Spleen (tissue), 11 donors: ENCODE data around the gene BBS9. TPM values are rescaled to one million over a fixed set of nuclear protein-coding genes. Genes with fewer than 3 reads are reported as not detected.

ENCODE experiments used
- DNase-seq: peaks from one replicate; pipeline ENCODE4 v3.0.0-alpha.2; 2020
- H3K27ac ChIP-seq, 8 donors: fragments of 200-600 bp; sonication (generic) in 7 of 8; 1 replicate in 4 of 8; 2 replicates in 4 of 8; pipeline versions ENCODE4 v1.5.0 to v1.8.0; 2016 to 2021; ENCODE audit warnings: inconsistent platforms in 4 of 8, mild to moderate bottlenecking in 4 of 8, moderate library complexity in 1 of 8
- H3K27me3 ChIP-seq, 7 donors: fragments of 200-600 bp; sonication (generic) in 6 of 7; replicated peaks in 1 of 7; 1 replicate in 4 of 7; 2 replicates in 3 of 7; pipeline versions ENCODE4 v1.5.0 to v1.8.0; 2016 to 2021; ENCODE audit warnings: inconsistent platforms in 3 of 7, mild to moderate bottlenecking in 1 of 7
- H3K36me3 ChIP-seq, 6 donors: fragments of 200-600 bp; sonication (generic) in 5 of 6; 1 replicate in 4 of 6; 2 replicates in 2 of 6; pipeline versions ENCODE4 v1.5.0 to v1.8.0; 2016 to 2021; ENCODE audit warnings: inconsistent platforms in 2 of 6
- H3K4me1 ChIP-seq, 6 donors: fragments of 200-600 bp; sonication (generic) in 5 of 6; 1 replicate in 3 of 6; 2 replicates in 3 of 6; pipeline versions ENCODE4 v1.5.0 to v1.8.0; 2016 to 2021; ENCODE audit warnings: inconsistent platforms in 3 of 6
- H3K4me3 ChIP-seq, 8 donors: fragments of 200-600 bp; sonication (generic) in 7 of 8; 1 replicate in 4 of 8; 2 replicates in 4 of 8; pipeline versions ENCODE4 v1.5.0 to v1.8.0; 2016 to 2021; ENCODE audit warnings: inconsistent platforms in 4 of 8, mild to moderate bottlenecking in 4 of 8, moderate library complexity in 2 of 8
- H3K9me3 ChIP-seq, 8 donors: fragments of 200-600 bp; sonication (generic) in 7 of 8; 1 replicate in 4 of 8; 2 replicates in 4 of 8; pipeline versions ENCODE4 v1.5.0 to v1.8.0; 2016 to 2021; ENCODE audit warnings: inconsistent platforms in 4 of 8
- POLR2A ChIP-seq, 3 donors: fragments of 450-650 bp; IDR thresholded peaks; one replicate each; pipeline ENCODE4 v1.5.1; 2017; ENCODE audit warnings: antibody characterized with exemption in 3 of 3, mild to moderate bottlenecking in 1 of 3
- POLR2AphosphoS5 ChIP-seq, 3 donors: sonication (generic); formaldehyde crosslinking; IDR thresholded peaks; one replicate each; pipeline ENCODE4 v1.5.1; 2017; ENCODE audit warnings: antibody characterized with exemption in 3 of 3
- WGBS, 5 donors: extraction: QIAGEN DNeasy Blood & Tissue Kit in 3 of 5; methylation state at CpG; one replicate each; pipeline versions ENCODE4 v1.1.5 to v1.1.7; 2013 to 2018; 5-methylcytosine and 5-hydroxymethylcytosine counted together
- intact Hi-C: fragments of 100-400 bp; cut with DNase I; formaldehyde crosslinking; loops from one replicate; pipeline ENCODE4 v1.15.0; 2023; ENCODE audit warnings: low total_unique reads
- polyA plus RNA-seq, 3 donors: library from polyadenylated mRNA; stranded (reverse); fragments of 200-250 nt; gene quantifications; one replicate each; pipeline ENCODE4 v1.2.1, GENCODE V29; 2013
- total RNA-seq, 7 donors: library from RNA; depleted of rRNA in 3 of 7; stranded (reverse); fragments of >200 nt in 3 of 7; fragmentation: NEBNext Ultra II Directional in 4 of 7; extraction: Animal tissue kit (Norgen Biotek cat#: 25700) in 4 of 7; gene quantifications; one replicate each; pipeline versions ENCODE4 v1.1.0 to v1.2.1, GENCODE V29; 2016 to 2021
- TF ChIP-seq, protein P1 (sequence below), 11 experiments: fragments of 200-600 bp in 7 of 11; fragments of 450-650 bp in 4 of 11; sonication (generic) in 4 of 11; IDR thresholded peaks in 8 of 11; conservative IDR thresholded peaks in 3 of 11; 1 replicate in 7 of 11; 2 replicates in 4 of 11; pipeline versions ENCODE4 v1.4.0 to v1.8.0; 2016 to 2021; ENCODE audit warnings: antibody characterized with exemption in 11 of 11, inconsistent platforms in 4 of 11, mild to moderate bottlenecking in 1 of 11
- donor health status: healthy with polysubstance abuse.
- donor health status: DM: no; HTN: no; CAD: no; lungs with moderate emphysema.
- donor health status: DM: no; HTN: no; CAD: no.
- donor health status: Bipolar disorder and iron deficiency.
- donor health status: healthy.
- donor health status: DM: no; HTN: no; CAD: no.
- donor health status: DM: yes; HTN: yes; CAD: no.

Gene BBS9
- total and polyA plus RNA-seq, 10 donors = 2.3 to 44.1 (median 25.3) TPM

DNA sequence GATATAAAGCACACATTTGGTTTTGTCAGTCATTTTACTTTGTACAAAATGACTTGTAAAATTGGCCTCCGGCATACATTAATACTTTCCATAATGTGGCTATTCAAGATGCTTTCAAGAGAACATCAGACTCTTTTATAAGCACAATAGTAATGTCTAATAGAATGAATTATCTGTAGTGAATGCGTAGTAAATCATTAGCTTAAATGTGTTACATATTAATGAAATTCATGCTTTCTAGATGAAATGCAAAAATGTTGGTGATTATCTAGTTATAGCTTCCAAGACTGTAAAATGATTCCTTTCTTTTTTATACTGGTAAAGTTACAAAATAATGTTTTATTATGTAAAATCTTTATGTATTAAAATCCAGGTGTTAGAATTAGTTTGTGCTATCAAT lies 144.0 kb downstream of the BBS9 start:
- Histone ChIP-seq H3K4me3 (no peak overlapping the region), H3K36me3 (peaks cover 0 to 44% (median 13%) of the 10 kb centered on the region in 6 donors), H3K27me3 (no peaks in the 10 kb centered on the region), H3K4me1 (no peaks in the 10 kb centered on the region), H3K9me3 (peaks cover 5 to 37% (median 31%) of the 10 kb centered on the region in 8 donors), H3K27ac (no peak overlapping the region)
- intact Hi-C loops = no loop called here
- TF ChIP-seq POLR2AphosphoS5 (IDR thresholded peaks at IDR 0.05) = no peak
- TF ChIP-seq POLR2A (IDR thresholded peaks at IDR 0.05) = no peak
- TF ChIP-seq, protein P1, sequence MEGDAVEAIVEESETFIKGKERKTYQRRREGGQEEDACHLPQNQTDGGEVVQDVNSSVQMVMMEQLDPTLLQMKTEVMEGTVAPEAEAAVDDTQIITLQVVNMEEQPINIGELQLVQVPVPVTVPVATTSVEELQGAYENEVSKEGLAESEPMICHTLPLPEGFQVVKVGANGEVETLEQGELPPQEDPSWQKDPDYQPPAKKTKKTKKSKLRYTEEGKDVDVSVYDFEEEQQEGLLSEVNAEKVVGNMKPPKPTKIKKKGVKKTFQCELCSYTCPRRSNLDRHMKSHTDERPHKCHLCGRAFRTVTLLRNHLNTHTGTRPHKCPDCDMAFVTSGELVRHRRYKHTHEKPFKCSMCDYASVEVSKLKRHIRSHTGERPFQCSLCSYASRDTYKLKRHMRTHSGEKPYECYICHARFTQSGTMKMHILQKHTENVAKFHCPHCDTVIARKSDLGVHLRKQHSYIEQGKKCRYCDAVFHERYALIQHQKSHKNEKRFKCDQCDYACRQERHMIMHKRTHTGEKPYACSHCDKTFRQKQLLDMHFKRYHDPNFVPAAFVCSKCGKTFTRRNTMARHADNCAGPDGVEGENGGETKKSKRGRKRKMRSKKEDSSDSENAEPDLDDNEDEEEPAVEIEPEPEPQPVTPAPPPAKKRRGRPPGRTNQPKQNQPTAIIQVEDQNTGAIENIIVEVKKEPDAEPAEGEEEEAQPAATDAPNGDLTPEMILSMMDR (IDR thresholded peaks at IDR 0.05 in 8 of 11, conservative IDR thresholded peaks at IDR 0.05 in 3 of 11) = no peak
- 95 to 99% (median 97%) methylated on average over 2 of the region's 2 CpGs for WGBS, 5 donors
- no peak for DNase-seq

DNA sequence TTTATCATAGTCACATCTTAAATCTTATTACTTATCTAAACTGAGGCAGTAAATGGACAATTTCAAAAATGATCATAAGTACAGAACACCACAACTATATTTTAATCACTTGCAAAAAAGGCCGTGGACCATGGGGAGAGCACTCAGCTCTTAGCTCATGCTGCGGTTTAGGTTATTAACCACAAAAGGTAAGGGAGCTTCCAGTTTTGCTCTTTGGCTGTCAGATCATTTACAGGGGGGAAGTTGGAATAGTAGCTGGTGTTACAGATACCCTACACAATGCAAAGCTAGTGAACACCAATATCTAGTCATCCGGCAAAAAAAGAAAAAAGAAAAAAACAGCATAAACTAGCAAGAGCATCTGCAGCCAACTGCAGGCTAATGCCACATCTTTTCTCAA lies 147.0 kb downstream of the BBS9 start:
- Histone ChIP-seq H3K27me3 (no peaks in the 10 kb centered on the region), H3K4me1 (no peaks in the 10 kb centered on the region)
- no peak for TF ChIP-seq POLR2A (IDR thresholded peaks at IDR 0.05)
- TF ChIP-seq, protein P1 (IDR thresholded peaks at IDR 0.05 in 8 of 11, conservative IDR thresholded peaks at IDR 0.05 in 3 of 11) = no peak
- no peak for TF ChIP-seq POLR2AphosphoS5 (IDR thresholded peaks at IDR 0.05)

DNA sequence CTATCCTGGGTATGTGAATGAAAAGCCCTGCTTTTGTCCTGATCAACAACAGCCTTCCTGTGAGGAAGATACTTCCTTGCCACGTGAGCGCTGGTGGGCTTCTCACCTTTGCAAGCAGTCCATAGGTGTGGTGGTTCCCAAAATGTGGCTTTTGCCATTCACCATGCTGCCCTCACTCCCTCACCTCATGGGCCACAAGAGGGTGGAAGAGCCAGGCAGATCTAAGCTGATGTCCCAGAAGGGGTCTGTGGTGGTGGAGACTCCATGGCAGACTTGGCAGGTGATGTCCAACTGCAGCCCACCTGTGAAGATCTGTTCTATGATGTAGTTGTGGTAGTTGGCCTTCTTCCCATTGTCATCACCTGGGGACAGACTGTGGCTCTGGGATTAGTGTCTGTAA lies 147.4 kb downstream of the BBS9 start:
- intact Hi-C loops = no loop called here
- TF ChIP-seq POLR2AphosphoS5 (IDR thresholded peaks at IDR 0.05) (no peak), POLR2A (IDR thresholded peaks at IDR 0.05) (no peak)
- TF ChIP-seq, protein P1 (IDR thresholded peaks at IDR 0.05 in 8 of 11, conservative IDR thresholded peaks at IDR 0.05 in 3 of 11) = no peak
- Histone ChIP-seq H3K27ac (no peak overlapping the region), H3K4me1 (no peaks in the 10 kb centered on the region), H3K27me3 (no peaks in the 10 kb centered on the region), H3K36me3 (peaks cover 0 to 60% (median 15%) of the 10 kb centered on the region in 6 donors), H3K4me3 (no peak overlapping the region), H3K9me3 (peaks cover 7 to 46% (median 36%) of the 10 kb centered on the region in 8 donors)
- 94 to 100% (median 97%) methylated on average over 2 of the region's 2 CpGs for WGBS, 5 donors
- DNase-seq = no peak

More for the DNA sequence above, 147.0 kb downstream of the BBS9 start:
- intact Hi-C loops = no loop called here
- H3K36me3 ChIP-seq = peaks cover 0 to 60% (median 15%) of the 10 kb centered on the region in 6 donors
- peaks cover 7 to 50% (median 40%) of the 10 kb centered on the region in 8 donors for H3K9me3 ChIP-seq
- H3K4me3 ChIP-seq = no peak overlapping the region
- no peak for DNase-seq
- no peak overlapping the region for H3K27ac ChIP-seq
- 86 to 92% (median 90%) methylated on average over 3 of the region's 3 CpGs for WGBS, 5 donors

DNA sequence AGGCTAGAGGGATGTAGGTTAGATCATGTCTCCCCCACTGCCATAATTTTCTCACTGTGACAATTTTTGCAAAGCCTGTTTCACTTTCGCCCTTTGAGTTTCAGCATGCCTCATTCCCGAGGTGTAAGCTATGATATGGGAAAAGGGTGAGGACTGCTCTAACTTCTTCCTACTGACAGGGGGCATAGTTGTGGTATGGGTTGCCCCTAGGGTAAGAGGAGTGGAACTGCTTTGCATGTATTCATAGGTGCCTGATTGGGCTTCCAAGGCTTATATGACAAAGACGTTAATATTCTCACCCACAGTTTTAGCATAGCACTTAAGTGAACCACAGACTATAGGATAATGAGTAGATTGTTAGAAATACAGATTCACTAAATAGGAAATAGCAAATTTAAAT lies 148.7 kb downstream of the BBS9 start:
- H3K27ac ChIP-seq = no peak overlapping the region
- TF ChIP-seq POLR2AphosphoS5 (IDR thresholded peaks at IDR 0.05) = no peak
- TF ChIP-seq, protein P1 (IDR thresholded peaks at IDR 0.05 in 8 of 11, conservative IDR thresholded peaks at IDR 0.05 in 3 of 11) = no peak
- no peak for TF ChIP-seq POLR2A (IDR thresholded peaks at IDR 0.05)
- H3K4me1 ChIP-seq = no peaks in the 10 kb centered on the region
- peaks cover 0 to 61% (median 15%) of the 10 kb centered on the region in 6 donors for H3K36me3 ChIP-seq
- no peak overlapping the region for H3K4me3 ChIP-seq
- 92 to 100% (median 96%) methylated on average over 3 of the region's 3 CpGs for WGBS, 5 donors
- DNase-seq = no peak
- H3K9me3 ChIP-seq = peaks cover 7 to 41% (median 34%) of the 10 kb centered on the region in 8 donors
- intact Hi-C loops = no loop called here
- H3K27me3 ChIP-seq = no peaks in the 10 kb centered on the region
